SK-N-SH (cell line): ENCODE data around the gene PLOD2. TPM values are rescaled to one million over a fixed set of nuclear protein-coding genes. Genes with fewer than 3 reads are reported as not detected.
"Not testable (repeated sequence)": the region's sequence is repeated elsewhere in the genome, so short reads cannot be mapped to it uniquely, and the experiment has no call there.

ENCODE experiments used
- CTCF ChIA-PET: fragments of 300-600, 350-600 bp; formaldehyde crosslinking; extraction: SDS; loops from one replicate; lab custom pipeline; 2021; lab: Yijun Ruan, JAX
- POLR2A ChIA-PET: fragments of 350-600 bp; sonication (Branson Sonifier 250); formaldehyde crosslinking; extraction: SDS; loops from one replicate; lab custom pipeline; 2020; ENCODE audit warnings: antibody characterized with exemption, inconsistent platforms; lab: Yijun Ruan, JAX
- DNase-seq: peaks from one replicate; pipeline ENCODE4 v3.0.0; 2012
- H2AFZ ChIP-seq: fragments of 200-600 bp; sonication (generic); 2 replicates; pipeline ENCODE4 v1.8.1; 2016; ENCODE audit warnings: antibody characterized with exemption, mild to moderate bottlenecking, low read depth
- H3F3A ChIP-seq: fragments of 200-600 bp; sonication (generic); replicated peaks from 2 replicates; pipeline ENCODE3; 2016; ENCODE audit warnings: antibody characterized with exemption, mild to moderate bottlenecking; ENCODE audit not compliant: insufficient read depth
- H3K27ac ChIP-seq, 2 experiments: fragments of 200-500 bp in 1 of 2; fragments of 200-600 bp in 1 of 2; sonication (Bioruptor generic) in 1 of 2; sonication (generic), shearing (Covaris generic) in 1 of 2; 2 replicates each; pipeline versions ENCODE4 v1.5.1 to v1.6.1; 2014 to 2016; ENCODE audit warnings: low read depth in 2 of 2, inconsistent platforms in 1 of 2, low read length in 1 of 2, mild to moderate bottlenecking in 1 of 2, mixed read lengths in 1 of 2
- H3K27me3 ChIP-seq: fragments of 200-600 bp; sonication (generic), shearing (Covaris generic); 2 replicates; pipeline ENCODE4 v1.6.1; 2016; ENCODE audit warnings: mixed run types; ENCODE audit not compliant: insufficient read depth
- H3K36me3 ChIP-seq, 2 experiments: fragments of 200-500 bp in 1 of 2; fragments of 200-600 bp in 1 of 2; sonication (Bioruptor generic) in 1 of 2; sonication (generic) in 1 of 2; replicated peaks in 1 of 2; 2 replicates each; pipeline versions ENCODE3 to v1.5.1; 2014 to 2016; ENCODE audit warnings: low read length in 1 of 2, mild to moderate bottlenecking in 1 of 2; ENCODE audit not compliant: insufficient read depth in 2 of 2, control insufficient read depth in 1 of 2
- H3K4me1 ChIP-seq, 2 experiments: fragments of 200-500 bp in 1 of 2; fragments of 200-600 bp in 1 of 2; sonication (Bioruptor generic) in 1 of 2; sonication (generic), shearing (Covaris generic) in 1 of 2; 2 replicates each; pipeline versions ENCODE4 v1.5.1 to v1.6.1; 2014 to 2016; ENCODE audit warnings: low read depth in 1 of 2, low read length in 1 of 2, mixed run types in 1 of 2; ENCODE audit not compliant: insufficient read depth in 2 of 2, control insufficient read depth in 1 of 2
- H3K4me2 ChIP-seq: fragments of 200-600 bp; sonication (generic), shearing (Covaris generic); 2 replicates; pipeline ENCODE4 v1.6.1; 2017; ENCODE audit warnings: mixed run types
- H3K4me3 ChIP-seq, 2 experiments: fragments of 200-500 bp in 1 of 2; fragments of 200-600 bp in 1 of 2; sonication (Bioruptor generic) in 1 of 2; sonication (generic), shearing (Covaris generic) in 1 of 2; 2 replicates each; pipeline versions ENCODE4 v1.5.1 to v1.8.1; 2014 to 2016; ENCODE audit warnings: low read depth in 2 of 2, inconsistent platforms in 1 of 2, low read length in 1 of 2, mild to moderate bottlenecking in 1 of 2, mixed read lengths in 1 of 2, moderate library complexity in 1 of 2
- H3K79me2 ChIP-seq: fragments of 200-600 bp; sonication (generic); 2 replicates; pipeline ENCODE4 v1.8.1; 2017; ENCODE audit warnings: mild to moderate bottlenecking; ENCODE audit not compliant: insufficient read depth
- H3K9ac ChIP-seq: fragments of 200-600 bp; sonication (generic); 2 replicates; pipeline ENCODE4 v1.6.1; 2017; ENCODE audit warnings: mixed run types
- H3K9me2 ChIP-seq: fragments of 200-600 bp; sonication (generic); 2 replicates; pipeline ENCODE4 v1.6.1; 2017; ENCODE audit warnings: mixed run types
- H3K9me3 ChIP-seq: fragments of 200-600 bp; sonication (generic); 2 replicates; pipeline ENCODE4 v1.6.1; 2017; ENCODE audit warnings: mixed run types, mild to moderate bottlenecking, moderate library complexity
- H4K20me1 ChIP-seq: fragments of 200-600 bp; sonication (generic); 2 replicates; pipeline ENCODE4 v1.6.1; 2017; ENCODE audit warnings: mild to moderate bottlenecking, mixed run types; ENCODE audit not compliant: insufficient read depth
- CHD2 ChIP-seq: fragments of 150-350 bp; IDR thresholded peaks from 2 replicates; pipeline ENCODE4 v1.6.1; 2018; ENCODE audit warnings: low read length; ENCODE audit not compliant: partially characterized antibody
- ELF1 ChIP-seq: IDR thresholded peaks from 2 replicates; pipeline ENCODE4 v1.4.0; 2012
- EP300 ChIP-seq, 2 experiments: IDR thresholded peaks; 2 replicates each; pipeline versions ENCODE4 v1.4.0 to v1.6.1; 2012; ENCODE audit warnings: borderline replicate concordance in 1 of 2, low read depth in 1 of 2, low read length in 1 of 2
- EZH2phosphoT487 ChIP-seq: fragments of 200-600 bp; sonication (generic); IDR thresholded peaks from 2 replicates; pipeline ENCODE4 v1.6.1; 2017; ENCODE audit warnings: low read depth, mixed run types, mild to moderate bottlenecking, antibody characterized with exemption, moderate library complexity, borderline replicate concordance
- FOSL2 ChIP-seq: IDR thresholded peaks from 2 replicates; pipeline ENCODE4 v1.4.0; 2012; ENCODE audit warnings: low read depth, mild to moderate bottlenecking, moderate library complexity, borderline replicate concordance
- FOXJ3 ChIP-seq: sonication (generic); formaldehyde crosslinking; IDR thresholded peaks from 2 replicates; pipeline ENCODE4 v1.5.1; 2020; ENCODE audit warnings: mild to moderate bottlenecking, missing genetic modification reagents
- FOXM1 ChIP-seq: IDR thresholded peaks from 2 replicates; pipeline ENCODE4 v1.4.0; 2012; ENCODE audit warnings: low read depth, mild to moderate bottlenecking
- GABPA ChIP-seq: IDR thresholded peaks from 2 replicates; pipeline ENCODE4 v1.4.0; 2012; ENCODE audit warnings: low read depth, mild to moderate bottlenecking
- JUND ChIP-seq: IDR thresholded peaks from 2 replicates; pipeline ENCODE4 v1.4.0; 2012
- MXI1 ChIP-seq: IDR thresholded peaks from 2 replicates; pipeline ENCODE4 v1.6.1; 2012; ENCODE audit warnings: mild to moderate bottlenecking, low read depth, low read length, improper control_type of control experiment
- NFIC ChIP-seq: IDR thresholded peaks from 2 replicates; pipeline ENCODE4 v1.4.0; 2012; ENCODE audit warnings: borderline replicate concordance
- POLR2AphosphoS5 ChIP-seq: IDR thresholded peaks from 2 replicates; pipeline ENCODE4 v1.6.1; 2012; ENCODE audit warnings: low read depth, low read length
- RAD21 ChIP-seq: IDR thresholded peaks from 2 replicates; pipeline ENCODE4 v1.6.1; 2012; ENCODE audit warnings: mild to moderate bottlenecking, low read length
- RFX5 ChIP-seq: IDR thresholded peaks from 2 replicates; pipeline ENCODE4 v1.6.1; 2012; ENCODE audit warnings: mild to moderate bottlenecking, improper control_type of control experiment, low read length
- SMC3 ChIP-seq: IDR thresholded peaks from 2 replicates; pipeline ENCODE4 v1.6.1; 2012; ENCODE audit warnings: low read depth, low read length, improper control_type of control experiment
- TAF1 ChIP-seq: IDR thresholded peaks from 2 replicates; pipeline ENCODE4 v1.6.1; 2012; ENCODE audit warnings: low read depth, mild to moderate bottlenecking, low read length, moderate library complexity, borderline replicate concordance
- YY1 ChIP-seq: IDR thresholded peaks from 2 replicates; pipeline ENCODE4 v1.4.0; 2012; ENCODE audit warnings: low read depth, mild to moderate bottlenecking
- WGBS: methylation state at CpG from one replicate; pipeline ENCODE4 v1.1.6; 2017; ENCODE audit warnings: low lambda C conversion rate; 5-methylcytosine and 5-hydroxymethylcytosine counted together
- polyA plus RNA-seq, 3 experiments: library from polyadenylated mRNA; depleted of rRNA; stranded (reverse); fragments of >200 nt; gene quantifications; 2 replicates each; pipeline ENCODE4 v1.2.3, GENCODE V29; 2012
- TF ChIP-seq, protein P1 (sequence below): IDR thresholded peaks from 2 replicates; pipeline ENCODE4; 2012
- TF ChIP-seq, protein P2 (sequence below): fragments of 200-600 bp; sonication (generic); IDR thresholded peaks from 2 replicates; pipeline ENCODE4 v1.6.1; 2017; ENCODE audit warnings: antibody characterized with exemption, mild to moderate bottlenecking, moderate library complexity
- TF ChIP-seq, protein P3 (sequence below): IDR thresholded peaks from 2 replicates; pipeline ENCODE4 v1.4.0; 2012; ENCODE audit warnings: low read depth
- TF ChIP-seq, protein P4 (sequence below): fragments of 150-350 bp; IDR thresholded peaks from 2 replicates; pipeline ENCODE4 v1.6.1; 2017; ENCODE audit warnings: antibody characterized with exemption, low read length, low read depth, borderline replicate concordance

Gene PLOD2
- polyA plus RNA-seq, 1 of the 3 experiments (the other 2 are of a cell fraction): 0.58 TPM

DNA sequence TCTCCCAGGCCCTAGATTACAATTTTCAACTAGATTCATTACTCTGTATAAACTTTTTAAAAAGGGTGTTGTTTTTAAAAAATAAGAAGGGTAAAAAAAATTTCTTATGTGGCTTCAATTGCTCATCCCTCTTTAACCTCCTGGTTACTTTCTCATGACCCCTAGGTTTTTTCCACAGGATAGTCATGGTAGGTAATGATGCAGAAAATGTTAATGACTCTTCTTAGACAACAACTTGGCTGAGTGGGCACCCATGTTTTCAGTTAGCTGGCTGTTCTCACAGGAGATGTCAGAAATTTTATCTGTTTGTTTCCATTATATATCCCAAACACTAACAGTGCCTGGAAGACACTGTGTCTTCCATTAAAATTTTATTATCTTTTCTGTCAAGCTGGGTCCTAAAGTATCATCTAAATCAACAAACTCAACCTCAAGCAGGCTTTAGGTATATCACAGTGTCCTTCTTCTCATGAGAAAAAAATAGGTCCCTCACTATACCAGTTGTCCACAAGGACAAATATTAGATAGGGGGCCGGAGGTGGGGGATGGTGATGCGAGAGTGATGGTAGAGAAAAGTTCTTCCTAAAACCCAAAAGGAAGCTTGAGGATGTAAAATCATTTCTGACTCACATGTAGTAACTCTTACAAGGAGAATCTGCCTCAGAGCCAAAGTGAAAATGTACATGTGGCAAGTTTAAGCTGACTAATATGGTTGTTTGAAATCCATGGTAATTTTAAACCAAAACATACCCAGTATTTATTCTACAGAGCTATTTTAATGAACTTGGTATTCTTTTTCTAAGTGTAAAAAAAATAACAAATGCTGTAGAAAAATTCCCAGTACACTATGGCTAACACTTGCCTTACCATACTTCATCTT, 43.3 kb downstream of the PLOD2 start (continued):
- TF ChIP-seq, protein P1, sequence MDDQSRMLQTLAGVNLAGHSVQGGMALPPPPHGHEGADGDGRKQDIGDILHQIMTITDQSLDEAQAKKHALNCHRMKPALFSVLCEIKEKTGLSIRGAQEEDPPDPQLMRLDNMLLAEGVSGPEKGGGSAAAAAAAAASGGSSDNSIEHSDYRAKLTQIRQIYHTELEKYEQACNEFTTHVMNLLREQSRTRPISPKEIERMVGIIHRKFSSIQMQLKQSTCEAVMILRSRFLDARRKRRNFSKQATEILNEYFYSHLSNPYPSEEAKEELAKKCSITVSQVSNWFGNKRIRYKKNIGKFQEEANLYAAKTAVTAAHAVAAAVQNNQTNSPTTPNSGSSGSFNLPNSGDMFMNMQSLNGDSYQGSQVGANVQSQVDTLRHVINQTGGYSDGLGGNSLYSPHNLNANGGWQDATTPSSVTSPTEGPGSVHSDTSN: no peak
- TF ChIP-seq, protein P2, sequence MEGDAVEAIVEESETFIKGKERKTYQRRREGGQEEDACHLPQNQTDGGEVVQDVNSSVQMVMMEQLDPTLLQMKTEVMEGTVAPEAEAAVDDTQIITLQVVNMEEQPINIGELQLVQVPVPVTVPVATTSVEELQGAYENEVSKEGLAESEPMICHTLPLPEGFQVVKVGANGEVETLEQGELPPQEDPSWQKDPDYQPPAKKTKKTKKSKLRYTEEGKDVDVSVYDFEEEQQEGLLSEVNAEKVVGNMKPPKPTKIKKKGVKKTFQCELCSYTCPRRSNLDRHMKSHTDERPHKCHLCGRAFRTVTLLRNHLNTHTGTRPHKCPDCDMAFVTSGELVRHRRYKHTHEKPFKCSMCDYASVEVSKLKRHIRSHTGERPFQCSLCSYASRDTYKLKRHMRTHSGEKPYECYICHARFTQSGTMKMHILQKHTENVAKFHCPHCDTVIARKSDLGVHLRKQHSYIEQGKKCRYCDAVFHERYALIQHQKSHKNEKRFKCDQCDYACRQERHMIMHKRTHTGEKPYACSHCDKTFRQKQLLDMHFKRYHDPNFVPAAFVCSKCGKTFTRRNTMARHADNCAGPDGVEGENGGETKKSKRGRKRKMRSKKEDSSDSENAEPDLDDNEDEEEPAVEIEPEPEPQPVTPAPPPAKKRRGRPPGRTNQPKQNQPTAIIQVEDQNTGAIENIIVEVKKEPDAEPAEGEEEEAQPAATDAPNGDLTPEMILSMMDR: no peak
- TF ChIP-seq RAD21: no peak
- TF ChIP-seq, protein P3, sequence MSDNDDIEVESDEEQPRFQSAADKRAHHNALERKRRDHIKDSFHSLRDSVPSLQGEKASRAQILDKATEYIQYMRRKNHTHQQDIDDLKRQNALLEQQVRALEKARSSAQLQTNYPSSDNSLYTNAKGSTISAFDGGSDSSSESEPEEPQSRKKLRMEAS: no peak
- TF ChIP-seq FOXJ3 (CRISPR knock-in tag): no peak
- no peak for TF ChIP-seq POLR2AphosphoS5
- TF ChIP-seq EZH2phosphoT487: no peak
- no peak for TF ChIP-seq ELF1
- no peak for TF ChIP-seq YY1
- TF ChIP-seq EP300 (IDR thresholded peaks at IDR 0.05; ENCODE audit: borderline replicate concordance in 1 of 2, low read depth in 1 of 2, low read length in 1 of 2): no peak

DNA sequence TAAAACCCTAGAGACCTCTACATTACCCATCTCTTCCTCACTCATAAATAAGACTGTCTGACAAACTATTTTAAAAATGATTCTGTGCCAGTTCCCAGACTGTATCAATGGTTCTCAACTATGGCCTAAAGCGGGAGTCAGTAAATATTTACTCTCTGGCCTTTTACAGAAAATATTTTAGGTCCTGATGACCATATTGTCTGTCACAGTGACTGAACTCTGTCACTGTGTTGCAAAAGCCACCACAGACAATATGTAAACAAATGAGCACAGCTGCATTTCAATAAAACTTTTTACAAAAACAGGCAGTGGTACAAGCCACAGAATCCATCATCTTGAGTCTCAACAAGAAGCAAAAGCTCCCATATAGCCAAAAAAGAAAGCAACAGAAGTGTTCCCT, 45.4 kb downstream of the PLOD2 start:
- no peak for DNase-seq
- Histone ChIP-seq H3K27me3 (no peaks in the 10 kb centered on the region), H3K36me3 (no peaks in the 10 kb centered on the region), H3K79me2 (no peaks in the 10 kb centered on the region), H2AFZ (no peak overlapping the region), H3K9me3 (no peaks in the 10 kb centered on the region), H3K9ac (no peak overlapping the region), H4K20me1 (no peaks in the 10 kb centered on the region), H3K4me3 (no peak overlapping the region), H3K4me1 (no peaks in the 10 kb centered on the region), H3K4me2 (no peak overlapping the region), H3F3A (no peaks in the 10 kb centered on the region), H3K27ac (no peak overlapping the region), H3K9me2 (no peaks in the 10 kb centered on the region)
- no peak for TF ChIP-seq TAF1
- TF ChIP-seq POLR2AphosphoS5: no peak
- TF ChIP-seq GABPA: no peak
- no peak for TF ChIP-seq CHD2
- TF ChIP-seq FOXJ3 (CRISPR knock-in tag): no peak
- no peak for TF ChIP-seq SMC3
- no peak for TF ChIP-seq JUND
- no peak for TF ChIP-seq ELF1
- TF ChIP-seq MXI1: no peak
- no peak for TF ChIP-seq FOSL2
- TF ChIP-seq, protein P4, sequence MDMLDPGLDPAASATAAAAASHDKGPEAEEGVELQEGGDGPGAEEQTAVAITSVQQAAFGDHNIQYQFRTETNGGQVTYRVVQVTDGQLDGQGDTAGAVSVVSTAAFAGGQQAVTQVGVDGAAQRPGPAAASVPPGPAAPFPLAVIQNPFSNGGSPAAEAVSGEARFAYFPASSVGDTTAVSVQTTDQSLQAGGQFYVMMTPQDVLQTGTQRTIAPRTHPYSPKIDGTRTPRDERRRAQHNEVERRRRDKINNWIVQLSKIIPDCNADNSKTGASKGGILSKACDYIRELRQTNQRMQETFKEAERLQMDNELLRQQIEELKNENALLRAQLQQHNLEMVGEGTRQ: no peak
- no peak for TF ChIP-seq NFIC
- TF ChIP-seq RFX5: no peak
- no peak for TF ChIP-seq FOXM1
- TF ChIP-seq, protein P3: no peak
- ChIA-PET POLR2A (no interaction called here), CTCF (no interaction called here)
- WGBS: 4% methylated on average over 1 of the region's 1 CpG

DNA sequence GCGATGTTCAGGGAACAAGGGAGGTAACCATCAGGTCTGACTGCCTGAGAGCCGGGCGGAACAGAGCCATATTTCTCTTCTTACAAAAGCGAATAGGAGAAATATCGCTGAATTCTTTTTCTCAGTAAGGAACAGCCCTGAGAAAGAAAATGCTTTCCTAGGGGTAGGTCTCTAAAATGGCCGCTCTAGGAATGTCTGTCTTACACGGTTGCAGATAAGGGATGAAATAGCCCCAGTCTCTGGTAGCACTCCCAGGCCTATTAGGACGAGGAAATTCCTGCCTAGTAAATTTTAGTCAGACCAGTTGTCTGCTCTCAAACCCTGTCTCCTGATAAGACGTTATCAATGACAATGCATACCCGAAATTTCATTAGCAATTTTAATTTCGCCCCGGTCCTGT, 47.2 kb downstream of the PLOD2 start:
- H3K9me3 ChIP-seq, H3K27me3 ChIP-seq, H2AFZ ChIP-seq, H3K4me3 ChIP-seq, CTCF ChIA-PET, H3K27ac ChIP-seq, H3K79me2 ChIP-seq, POLR2A ChIA-PET, H3K36me3 ChIP-seq, H3F3A ChIP-seq, DNase-seq, H4K20me1 ChIP-seq, H3K4me2 ChIP-seq, H3K9me2 ChIP-seq, H3K4me1 ChIP-seq, H3K9ac ChIP-seq: not testable (repeated sequence)
- WGBS: 43% methylated on average over 12 of the region's 12 CpGs
